A549 treated with ZK216348 at 1 μM for 4 hours (cell line): ENCODE data around the gene SAFB. TPM values are rescaled to one million over a fixed set of nuclear protein-coding genes. Genes with fewer than 3 reads are reported as not detected.

Experiments used
- total RNA-seq: library from RNA; stranded (reverse); fragments of 200-300 nt; extraction: Qiagen RNA extraction; gene quantifications from 5 replicates; pipeline ENCODE4 v1.2.3, GENCODE V29; 2022; ENCODE audit warnings: low read depth

The SAFB gene
- total RNA-seq: 49.2 to 62.7 TPM (median 58.9 TPM) in 5 replicates

DNA sequence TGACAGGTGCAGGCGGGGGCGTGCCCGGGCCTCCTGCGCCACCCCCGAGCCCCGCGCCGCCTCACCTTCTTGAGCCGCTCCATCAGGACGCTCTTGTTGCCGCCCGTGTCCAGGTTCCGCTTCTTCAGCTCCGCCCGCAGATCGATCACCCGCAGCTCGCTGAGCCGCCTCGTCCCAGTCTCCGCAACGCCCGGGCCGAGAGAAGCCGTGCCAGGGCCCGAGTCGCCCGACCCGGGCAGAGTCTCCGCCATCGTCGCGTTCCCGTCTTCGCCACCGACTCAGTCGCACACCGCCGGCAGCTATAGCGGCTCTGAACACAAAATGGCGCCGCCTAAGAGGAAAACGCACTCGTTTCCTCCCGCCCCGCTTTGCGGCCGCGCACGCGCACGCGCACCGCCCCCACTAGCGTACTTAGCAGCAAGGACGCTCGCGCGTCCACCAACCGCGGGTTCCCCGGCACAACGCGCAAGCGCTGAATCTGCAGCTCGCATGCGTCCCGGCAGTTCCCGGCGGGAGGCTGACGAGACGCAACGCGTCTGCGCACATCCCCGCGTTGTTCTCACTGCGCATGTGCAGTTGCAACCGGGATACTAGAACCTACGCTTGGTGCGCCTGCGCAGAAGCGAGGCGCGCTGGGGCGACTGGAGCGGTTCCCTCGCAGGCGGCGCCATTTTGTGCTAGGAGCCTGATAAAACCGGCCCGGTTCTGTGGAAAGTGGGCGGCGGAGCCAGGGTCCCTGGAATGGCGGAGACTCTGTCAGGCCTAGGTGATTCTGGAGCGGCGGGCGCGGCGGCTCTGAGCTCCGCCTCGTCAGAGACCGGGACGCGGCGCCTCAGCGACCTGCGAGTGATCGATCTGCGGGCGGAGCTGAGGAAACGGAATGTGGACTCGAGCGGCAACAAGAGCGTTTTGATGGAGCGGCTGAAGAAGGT lies at the start of gene SAFB, which contains the start of gene SAFB2:
Gene SAFB (plus strand): TSS at position 619 of the 932 bp plus-strand sequence. CDS start 123 bp downstream, at position 742.
Gene SAFB2 (minus strand): TSS at position 312 of the 932 bp plus-strand sequence. CDS start 61 bp downstream, at position 251.

DNA sequence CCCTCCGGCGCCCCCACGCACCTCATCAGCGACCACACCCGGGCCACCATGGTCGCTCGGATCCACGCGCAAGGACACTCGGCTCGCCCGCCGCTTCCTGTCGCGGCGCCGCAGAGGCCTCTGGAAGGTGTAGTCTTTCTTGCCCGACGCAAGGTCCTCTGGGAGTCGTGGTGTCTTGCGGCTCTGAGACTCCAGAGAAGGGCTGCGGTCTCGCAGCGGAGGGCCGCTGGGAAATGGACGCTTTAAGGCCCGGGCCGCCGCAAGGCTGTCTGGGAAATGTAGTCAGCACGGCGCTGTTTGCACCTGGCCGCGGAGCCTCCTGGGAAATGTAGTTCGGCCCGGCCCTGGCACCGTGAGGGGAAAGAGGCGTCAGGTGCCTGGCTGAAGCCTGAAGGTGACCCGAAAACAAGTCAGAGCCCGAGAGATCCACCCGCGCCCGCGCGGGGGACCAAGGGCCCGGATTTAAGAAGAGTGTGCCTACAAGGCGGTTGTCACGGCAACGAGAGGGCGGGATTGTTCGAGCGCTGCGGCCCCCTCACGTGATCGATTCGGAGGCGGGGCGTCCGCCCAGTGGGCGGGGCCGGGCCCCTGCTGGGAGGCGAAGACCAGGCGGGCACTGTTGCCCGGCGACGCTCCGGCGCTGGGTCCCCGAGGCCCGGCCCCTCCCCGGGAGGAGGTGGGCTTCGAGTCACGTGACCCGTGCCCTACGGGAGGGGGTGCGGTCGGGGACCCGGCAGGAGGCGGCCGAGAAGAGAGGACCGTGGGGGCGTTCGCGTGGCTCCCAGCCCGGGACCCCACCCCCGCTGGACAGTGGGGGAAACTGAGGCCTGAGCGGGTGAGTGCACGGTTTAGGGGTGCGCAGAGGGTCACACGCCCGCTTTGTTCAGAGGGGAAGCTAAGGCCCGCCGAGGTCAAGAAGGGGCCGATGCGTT lies 57.8 kb downstream of the SAFB start, which contains the start of the genes HSD11B1L and MICOS13:
Gene HSD11B1L (plus strand): TSS at position 591 of the 932 bp plus-strand sequence. CDS start 3,806 bp downstream, outside the sequence.
Gene MICOS13 (minus strand): TSS at position 80 of the 932 bp plus-strand sequence. CDS start 30 bp downstream, at position 50.

DNA sequence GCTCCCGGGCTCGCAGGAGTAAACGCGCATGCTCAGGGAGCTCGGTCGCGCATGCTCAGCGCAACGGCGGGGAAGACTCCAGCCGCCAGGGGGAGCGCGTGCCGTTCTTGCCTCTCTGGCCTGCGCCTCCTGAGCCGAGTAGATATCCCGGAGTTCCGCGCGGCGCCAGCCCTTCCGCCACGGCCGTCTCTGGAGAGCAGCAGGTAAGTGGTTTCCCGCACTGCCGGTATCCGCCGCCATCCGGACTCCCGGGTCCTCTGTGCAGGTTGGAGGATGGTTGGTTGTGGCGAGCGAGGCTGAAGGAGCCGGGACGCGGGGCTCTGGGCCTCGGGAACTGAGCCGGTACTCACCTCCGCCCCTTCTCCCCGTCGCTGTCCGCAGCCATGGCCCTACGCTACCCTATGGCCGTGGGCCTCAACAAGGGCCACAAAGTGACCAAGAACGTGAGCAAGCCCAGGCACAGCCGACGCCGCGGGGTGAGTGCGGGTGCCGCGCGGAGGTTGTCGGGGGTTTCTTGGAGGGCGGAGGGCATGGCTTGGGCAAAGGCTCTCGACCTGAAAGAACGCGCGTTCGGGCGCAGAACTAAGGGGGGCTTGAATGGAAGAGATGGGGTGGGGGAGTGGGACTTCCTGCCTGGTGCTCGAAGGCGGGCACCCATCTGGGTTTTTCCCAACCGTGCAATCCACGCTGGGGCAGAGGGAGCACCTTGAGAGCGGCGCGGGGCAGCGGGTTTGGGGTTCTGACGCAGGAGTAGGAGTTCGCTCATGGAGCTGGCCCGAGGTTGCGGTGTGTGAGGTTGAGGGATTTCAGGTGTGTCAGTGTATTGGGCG lies 67.5 kb downstream of the SAFB start, which contains the start of gene RPL36:
Gene RPL36 (plus strand): TSS at position 171 of the 830 bp plus-strand sequence. CDS start 213 bp downstream, at position 384.

Other genes starting within 250 kb of the SAFB start
- gene ZNRF4, start 167.7 kb upstream of the SAFB start, total RNA-seq: not detected in 5 replicates
- gene TINCR, start 55.1 kb upstream of the SAFB start, total RNA-seq: 1.4 to 2.9 TPM (median 2.5 TPM) in 5 replicates
- gene SAFB2, start 307 bp upstream of the SAFB start, total RNA-seq: 26.4 to 42.2 TPM (median 40.8 TPM) in 5 replicates
- 40.6 to 69.2 TPM (median 63.8 TPM) in 5 replicates for gene MICOS13, start 57.4 kb downstream of the SAFB start, total RNA-seq
- gene HSD11B1L, start 57.9 kb downstream of the SAFB start, total RNA-seq: 4.3 to 5.0 TPM (median 4.6 TPM) in 5 replicates
- 676 to 817 TPM (median 781 TPM) in 5 replicates for gene RPL36, start 67.2 kb downstream of the SAFB start, total RNA-seq
- 40.9 to 63.7 TPM (median 63.2 TPM) in 5 replicates for gene LONP1, start 97.1 kb downstream of the SAFB start, total RNA-seq
- not detected in 5 replicates for gene CATSPERD, start 97.6 kb downstream of the SAFB start, total RNA-seq
- gene PRR22, start 161.7 kb downstream of the SAFB start, total RNA-seq: 1.2 to 2.7 TPM (median 2.5 TPM) in 5 replicates
- gene DUS3L, start 168.1 kb downstream of the SAFB start, total RNA-seq: 29.2 to 35.5 TPM (median 32.6 TPM) in 5 replicates
- 0.78 to 1.6 TPM (median 0.81 TPM) in 4 of 5 replicates, not detected in the other for gene NRTN, start 182.0 kb downstream of the SAFB start, total RNA-seq
- gene FUT6, start 216.6 kb downstream of the SAFB start, total RNA-seq: not detected in 5 replicates
- gene FUT3, start 228.4 kb downstream of the SAFB start, total RNA-seq: 0.12 TPM in 1 of 5 replicates, not detected in the others
- gene FUT5, start 247.5 kb downstream of the SAFB start, total RNA-seq: not detected in 5 replicates